KOPT-K1 (cell line): ENCODE results near the gene TENM4.

Experiments used
- H3K27ac ChIP-seq: fragments of 200-600 bp; sonication (generic); 2 replicates; pipeline ENCODE4 v1.5.1; 2016; ENCODE audit warnings: antibody characterized with exemption, mild to moderate bottlenecking, low read depth, low read length; ENCODE audit not compliant: poor library complexity, severe bottlenecking
- H3K36me3 ChIP-seq: fragments of 200-600 bp; sonication (generic); 2 replicates; pipeline ENCODE4 v1.5.1; 2017; ENCODE audit warnings: antibody characterized with exemption, mild to moderate bottlenecking, low read length, moderate library complexity; ENCODE audit not compliant: insufficient read depth
- H3K9me3 ChIP-seq: fragments of 200-600 bp; sonication (generic); 2 replicates; pipeline ENCODE4 v1.5.1; 2017; ENCODE audit warnings: antibody characterized with exemption, low read length, mild to moderate bottlenecking; ENCODE audit not compliant: insufficient read depth, poor library complexity, severe bottlenecking

Gene TENM4

GRCh38 chr11:79077702-79078330, 363.0 kb downstream of the TENM4 start:
- Histone ChIP-seq H3K9me3 (no peaks in the 10 kb centered on the region), H3K36me3 (no peaks in the 10 kb centered on the region), H3K27ac (no peak overlapping the region)

- H3K36me3 ChIP-seq, result no peaks in the 10 kb centered on the region
- no peak overlapping the region for H3K27ac ChIP-seq
- no peaks in the 10 kb centered on the region for H3K9me3 ChIP-seq
Observed at GRCh38 chr11:79076526-79077115, 364.2 kb downstream of the TENM4 start.

- Histone ChIP-seq H3K27ac (no peak overlapping the region), H3K9me3 (no peaks in the 10 kb centered on the region), H3K36me3 (no peaks in the 10 kb centered on the region)
Observed at GRCh38 chr11:79074547-79074946, 366.3 kb downstream of the TENM4 start.

GRCh38 chr11:79071190-79071589, 369.6 kb downstream of the TENM4 start:
- Histone ChIP-seq H3K36me3 (no peaks in the 10 kb centered on the region), H3K27ac (no peak overlapping the region), H3K9me3 (no peaks in the 10 kb centered on the region)

GRCh38 chr11:79070518-79070917, 370.3 kb downstream of the TENM4 start:
- H3K27ac ChIP-seq, result no peak overlapping the region

GRCh38 chr11:79069504-79069903, 371.3 kb downstream of the TENM4 start:
- no peaks in the 10 kb centered on the region for H3K9me3 ChIP-seq
- no peaks in the 10 kb centered on the region for H3K36me3 ChIP-seq
- no peak overlapping the region for H3K27ac ChIP-seq

More at GRCh38 chr11:79070518-79070917, 370.3 kb downstream of the TENM4 start:
- Histone ChIP-seq H3K36me3 (no peaks in the 10 kb centered on the region), H3K9me3 (no peaks in the 10 kb centered on the region)

- Histone ChIP-seq H3K27ac (no peak overlapping the region), H3K36me3 (no peaks in the 10 kb centered on the region)
Observed at GRCh38 chr11:79068356-79068755, 372.5 kb downstream of the TENM4 start.

GRCh38 chr11:79067352-79067679, 373.5 kb downstream of the TENM4 start:
- Histone ChIP-seq H3K27ac (no peak overlapping the region), H3K36me3 (no peaks in the 10 kb centered on the region), H3K9me3 (no peaks in the 10 kb centered on the region)

More at GRCh38 chr11:79068356-79068755, 372.5 kb downstream of the TENM4 start:
- no peaks in the 10 kb centered on the region for H3K9me3 ChIP-seq

GRCh38 chr11:79066456-79067351, 374.1 kb downstream of the TENM4 start:
- H3K9me3 ChIP-seq, result no peaks in the 10 kb centered on the region
- H3K27ac ChIP-seq, result no peak overlapping the region
- H3K36me3 ChIP-seq, result no peaks in the 10 kb centered on the region

GRCh38 chr11:79062814-79063762, 377.7 kb downstream of the TENM4 start:
- no peaks in the 10 kb centered on the region for H3K9me3 ChIP-seq
- no peak overlapping the region for H3K27ac ChIP-seq
- no peaks in the 10 kb centered on the region for H3K36me3 ChIP-seq

- Histone ChIP-seq H3K36me3 (no peaks in the 10 kb centered on the region), H3K9me3 (no peaks in the 10 kb centered on the region), H3K27ac (no peak overlapping the region)
Observed at GRCh38 chr11:79060081-79060953, 380.5 kb downstream of the TENM4 start.

GRCh38 chr11:79059141-79059540, 381.7 kb downstream of the TENM4 start:
- Histone ChIP-seq H3K36me3 (no peaks in the 10 kb centered on the region), H3K9me3 (no peaks in the 10 kb centered on the region), H3K27ac (no peak overlapping the region)

- Histone ChIP-seq H3K36me3 (no peaks in the 10 kb centered on the region), H3K27ac (no peak overlapping the region), H3K9me3 (no peaks in the 10 kb centered on the region)
Observed at GRCh38 chr11:79055856-79056631, 384.8 kb downstream of the TENM4 start.
